ENCODE results near the gene CALR.
"Not testable (repeated sequence)": the region's sequence is repeated elsewhere in the genome, so short reads cannot be mapped to it uniquely, and the experiment has no call there.

The CALR gene

DNA sequence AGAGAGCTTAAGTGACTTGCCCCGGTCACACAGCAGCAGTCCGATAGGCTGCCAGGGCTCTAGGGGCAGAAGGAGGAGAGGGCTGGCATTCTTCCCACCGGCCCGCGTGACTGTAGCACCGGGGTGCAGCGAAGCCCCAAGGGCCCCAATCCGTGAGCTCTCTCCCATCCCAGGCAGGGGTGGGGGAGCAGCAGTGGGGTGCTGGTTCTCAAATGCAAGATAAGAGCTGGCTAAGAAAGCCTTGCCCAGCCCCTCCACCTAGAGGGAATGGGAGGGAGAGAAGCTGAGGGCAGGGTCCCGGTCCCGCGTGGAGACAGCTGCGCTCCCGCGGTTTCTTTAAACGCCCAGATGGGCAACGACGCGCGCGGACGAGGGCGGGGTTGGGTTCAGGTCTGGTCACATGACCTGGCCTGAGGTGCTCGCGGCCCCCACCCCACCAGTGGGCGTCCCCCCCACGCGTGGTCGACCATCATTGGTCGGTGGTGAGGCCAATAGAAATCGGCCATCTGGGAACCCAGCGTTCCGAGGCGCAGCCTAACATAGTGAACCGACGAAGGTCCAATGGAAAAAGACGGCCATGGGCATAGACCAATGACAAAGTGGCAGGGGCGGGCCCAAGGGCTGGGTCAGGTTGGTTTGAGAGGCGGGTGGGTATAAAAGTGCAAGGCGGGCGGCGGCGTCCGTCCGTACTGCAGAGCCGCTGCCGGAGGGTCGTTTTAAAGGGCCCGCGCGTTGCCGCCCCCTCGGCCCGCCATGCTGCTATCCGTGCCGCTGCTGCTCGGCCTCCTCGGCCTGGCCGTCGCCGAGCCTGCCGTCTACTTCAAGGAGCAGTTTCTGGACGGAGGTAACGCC, at the start of gene CALR:
CALR (plus strand) TSS at position 683 of the 852 bp plus-strand sequence; CDS start at position 754, 71 bp downstream.
- TF ChIP-seq, protein P1, sequence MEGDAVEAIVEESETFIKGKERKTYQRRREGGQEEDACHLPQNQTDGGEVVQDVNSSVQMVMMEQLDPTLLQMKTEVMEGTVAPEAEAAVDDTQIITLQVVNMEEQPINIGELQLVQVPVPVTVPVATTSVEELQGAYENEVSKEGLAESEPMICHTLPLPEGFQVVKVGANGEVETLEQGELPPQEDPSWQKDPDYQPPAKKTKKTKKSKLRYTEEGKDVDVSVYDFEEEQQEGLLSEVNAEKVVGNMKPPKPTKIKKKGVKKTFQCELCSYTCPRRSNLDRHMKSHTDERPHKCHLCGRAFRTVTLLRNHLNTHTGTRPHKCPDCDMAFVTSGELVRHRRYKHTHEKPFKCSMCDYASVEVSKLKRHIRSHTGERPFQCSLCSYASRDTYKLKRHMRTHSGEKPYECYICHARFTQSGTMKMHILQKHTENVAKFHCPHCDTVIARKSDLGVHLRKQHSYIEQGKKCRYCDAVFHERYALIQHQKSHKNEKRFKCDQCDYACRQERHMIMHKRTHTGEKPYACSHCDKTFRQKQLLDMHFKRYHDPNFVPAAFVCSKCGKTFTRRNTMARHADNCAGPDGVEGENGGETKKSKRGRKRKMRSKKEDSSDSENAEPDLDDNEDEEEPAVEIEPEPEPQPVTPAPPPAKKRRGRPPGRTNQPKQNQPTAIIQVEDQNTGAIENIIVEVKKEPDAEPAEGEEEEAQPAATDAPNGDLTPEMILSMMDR (IDR thresholded peaks at IDR 0.05; ENCODE audit: extremely low read depth, missing control alignments) = no peak
- peak; percentile 96 for DNase-seq (ENCODE audit: low spot score)

DNA sequence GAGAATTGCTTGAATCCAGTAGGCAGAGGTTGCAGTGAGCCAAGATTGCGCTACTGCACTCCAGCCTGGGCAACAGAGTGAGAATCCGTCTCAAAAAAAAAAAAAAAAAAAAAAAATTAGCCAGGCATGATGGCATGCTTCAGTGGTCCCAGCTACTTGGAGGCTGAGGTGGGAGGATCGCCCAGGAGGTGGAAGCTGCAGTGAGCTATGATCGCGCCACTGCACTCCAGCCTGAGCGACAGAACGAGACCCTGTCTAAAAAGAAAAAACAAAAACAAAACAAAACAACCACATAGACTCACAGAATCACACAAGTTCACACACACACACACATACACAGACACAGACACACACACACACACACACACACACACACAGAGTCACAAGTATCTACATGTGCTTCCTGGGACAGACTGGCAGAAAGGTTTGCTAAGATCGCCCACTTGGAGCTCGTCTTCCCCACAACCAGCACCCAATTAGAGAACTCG, 48.1 kb upstream of the CALR start:
- not testable (repeated sequence) for DNase-seq (ENCODE audit: low spot score)

DNA sequence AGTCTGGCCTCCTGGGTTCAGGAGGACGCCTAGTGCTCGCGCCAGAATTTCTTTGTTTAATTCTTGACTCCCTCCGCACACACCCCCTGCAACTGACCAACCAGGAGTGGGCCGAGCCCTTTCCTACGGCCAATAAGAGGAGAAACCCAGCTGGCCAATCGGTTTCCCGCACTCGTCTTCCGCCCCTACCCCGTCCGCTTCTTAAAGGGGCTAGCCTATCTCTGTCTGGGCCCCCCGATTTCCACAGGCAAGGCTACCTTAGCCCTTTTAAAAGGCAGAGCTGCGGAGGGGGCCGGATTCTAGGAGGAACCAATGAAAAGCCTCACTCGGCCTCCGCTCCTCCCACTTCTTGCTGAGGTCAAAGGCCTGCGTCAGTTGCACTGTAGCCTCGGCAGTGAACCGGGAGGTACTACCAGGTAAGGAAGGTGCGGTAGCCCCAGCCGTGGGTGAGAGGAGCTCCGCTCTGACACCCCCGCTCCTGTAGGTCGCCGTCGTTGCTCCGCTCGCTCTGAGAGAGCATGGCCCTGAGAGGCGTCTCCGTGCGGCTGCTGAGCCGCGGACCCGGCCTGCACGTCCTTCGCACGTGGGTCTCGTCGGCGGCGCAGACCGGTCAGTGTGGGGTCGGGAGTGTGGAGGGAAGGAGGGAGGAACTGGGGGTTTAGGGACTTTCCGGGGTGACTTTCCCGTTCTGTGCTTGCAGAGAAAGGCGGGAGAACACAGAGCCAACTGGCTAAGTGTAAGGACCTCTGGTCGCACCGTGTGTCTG, 47.4 kb upstream of the CALR start, which contains the start of gene GCDH:
GCDH (plus strand) TSS at position 374 of the 766 bp plus-strand sequence; CDS start at position 519, 145 bp downstream.
- TF ChIP-seq, protein P1 (IDR thresholded peaks at IDR 0.05; ENCODE audit: extremely low read depth, missing control alignments) = no peak
- DNase-seq (ENCODE audit: low spot score) = peak; percentile 96

DNA sequence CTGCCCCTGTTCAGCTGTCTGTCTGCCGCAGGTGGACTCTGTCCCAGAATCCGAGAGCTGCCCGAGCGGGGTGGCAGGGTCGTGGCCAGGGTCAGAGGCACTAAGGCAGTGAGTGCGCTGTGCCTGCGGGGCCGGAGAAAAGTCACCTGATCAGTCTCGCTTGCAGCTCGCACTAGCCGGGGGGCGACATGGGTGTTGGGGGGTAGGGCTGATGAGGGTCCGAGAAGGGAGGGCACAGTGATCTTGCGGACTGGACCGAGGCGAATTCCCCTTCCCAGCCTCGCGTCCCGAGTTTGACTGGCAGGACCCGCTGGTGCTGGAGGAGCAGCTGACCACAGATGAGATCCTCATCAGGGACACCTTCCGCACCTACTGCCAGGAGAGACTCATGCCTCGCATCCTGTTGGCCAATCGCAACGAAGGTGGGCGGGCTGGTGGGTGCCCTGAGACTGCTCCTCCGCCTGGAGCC, 46.8 kb upstream of the CALR start:
- DNase-seq (ENCODE audit: low spot score) = no peak
- TF ChIP-seq, protein P1 (IDR thresholded peaks at IDR 0.05; ENCODE audit: extremely low read depth, missing control alignments) = no peak

DNA sequence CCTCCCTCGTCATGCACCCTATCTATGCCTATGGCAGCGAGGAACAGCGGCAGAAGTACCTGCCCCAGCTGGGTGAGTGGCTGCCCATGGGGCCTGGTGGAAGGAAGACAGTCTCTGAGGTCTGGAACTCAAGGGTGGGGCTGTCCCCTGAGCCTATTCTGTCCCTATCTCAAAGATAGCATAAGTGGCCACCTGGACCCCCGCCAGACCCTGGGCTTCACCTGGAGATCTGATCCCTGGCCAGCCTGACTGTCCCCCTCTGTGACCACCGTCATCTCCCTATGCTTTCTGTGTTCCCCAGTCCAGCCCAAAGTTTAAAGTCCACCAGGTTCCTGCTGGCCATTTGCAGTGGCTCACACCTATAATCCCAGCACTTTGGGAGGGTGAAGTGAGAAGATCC, 44.8 kb upstream of the CALR start:
- TF ChIP-seq, protein P1 (IDR thresholded peaks at IDR 0.05; ENCODE audit: extremely low read depth, missing control alignments) = no peak
- no peak for DNase-seq (ENCODE audit: low spot score)

DNA sequence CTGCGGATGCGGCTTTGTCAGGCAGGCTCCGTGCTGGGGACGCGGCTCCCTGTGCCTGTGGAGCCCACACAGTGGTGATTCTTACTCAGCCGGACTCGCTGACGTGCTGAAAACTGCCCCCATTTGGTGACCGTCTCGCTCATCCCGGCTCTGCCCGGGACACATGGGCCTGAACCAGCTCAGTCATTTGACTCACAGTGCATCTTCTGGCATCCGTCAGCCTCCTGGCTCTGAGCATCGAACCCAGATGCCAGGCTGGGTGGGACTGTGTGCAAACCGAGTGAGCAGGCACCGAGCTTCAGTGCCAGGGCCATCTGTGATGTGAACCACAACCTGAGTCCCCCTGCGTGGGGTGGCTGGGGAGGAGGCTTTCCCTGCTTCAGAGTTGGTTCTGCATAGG, 41.9 kb upstream of the CALR start:
- DNase-seq (ENCODE audit: low spot score) = no peak
- TF ChIP-seq, protein P1 (IDR thresholded peaks at IDR 0.05; ENCODE audit: extremely low read depth, missing control alignments) = no peak

DNA sequence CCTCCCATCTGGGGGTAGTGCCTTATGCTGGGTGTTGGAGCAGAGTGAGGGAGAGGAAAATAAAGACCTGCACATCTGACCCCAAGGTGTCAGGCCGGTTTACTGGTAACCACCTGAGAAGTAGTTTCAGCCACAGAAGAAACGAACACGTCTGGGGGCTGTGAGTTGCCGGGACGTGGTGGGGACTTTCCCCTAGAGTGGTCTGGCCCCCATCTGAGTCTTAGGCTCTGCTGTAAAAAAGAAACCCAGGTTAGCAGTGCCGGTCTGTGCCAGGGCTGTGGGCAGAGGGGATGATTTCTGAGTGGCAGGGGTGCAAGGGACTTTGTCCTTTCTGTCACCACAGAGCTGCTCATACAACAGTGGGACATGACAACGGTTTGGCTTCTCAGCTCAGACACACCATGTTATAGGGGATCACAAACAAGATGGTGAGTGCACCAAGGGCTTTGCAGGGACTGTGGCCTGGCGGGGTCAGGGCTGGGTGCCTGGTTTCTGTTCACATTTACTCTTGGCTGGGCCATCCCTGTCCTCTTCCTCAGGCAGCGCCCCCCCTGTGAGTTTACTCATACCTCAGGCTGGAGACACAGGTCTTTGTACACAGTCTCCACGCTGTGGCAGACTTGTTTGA, 38.4 kb upstream of the CALR start:
- DNase-seq (ENCODE audit: low spot score) = peak; percentile 75
- TF ChIP-seq, protein P1 (IDR thresholded peaks at IDR 0.05; ENCODE audit: extremely low read depth, missing control alignments) = no peak

Measured in GM20000 (cell line).